Mesendoderm (in vitro differentiated cells): ENCODE results near the gene INPP5J.

Source experiments
- DNase-seq: peaks from one replicate; pipeline ENCODE4 v3.0.0; 2013
- H2AK5ac ChIP-seq: 2 replicates; pipeline ENCODE4 v1.6.1; 2013; ENCODE audit warnings: low read length, inconsistent platforms
- H2BK120ac ChIP-seq: 2 replicates; pipeline ENCODE4 v1.6.1; 2013; ENCODE audit warnings: low read depth, mild to moderate bottlenecking, low read length, moderate library complexity, mixed read lengths
- H2BK15ac ChIP-seq: replicated peaks from 2 replicates; pipeline ENCODE4 v1.6.1; 2013; ENCODE audit warnings: low read depth, mild to moderate bottlenecking, moderate library complexity
- H2BK5ac ChIP-seq: 2 replicates; pipeline ENCODE4 v1.6.1; 2013; ENCODE audit warnings: low read length, inconsistent platforms
- H3K18ac ChIP-seq: 2 replicates; pipeline ENCODE4 v1.6.1; 2013; ENCODE audit warnings: mild to moderate bottlenecking, low read length, mixed read lengths
- H3K23ac ChIP-seq: one replicate; pipeline ENCODE4 v1.6.1; 2013; ENCODE audit warnings: low read length
- H3K27ac ChIP-seq: 2 replicates; pipeline ENCODE4 v1.5.1; 2013; ENCODE audit warnings: low read depth, mild to moderate bottlenecking, inconsistent platforms, low read length, moderate library complexity
- H3K27me3 ChIP-seq: 2 replicates; pipeline ENCODE4 v1.6.1; 2013; ENCODE audit warnings: low read length, control low read depth, mild to moderate bottlenecking, inconsistent platforms; ENCODE audit not compliant: insufficient read depth, poor library complexity
- H3K36me3 ChIP-seq: 2 replicates; pipeline ENCODE4 v1.6.1; 2013; ENCODE audit warnings: low read length, inconsistent platforms; ENCODE audit not compliant: control insufficient read depth, insufficient read depth
- H3K4ac ChIP-seq: one replicate; pipeline ENCODE4 v1.6.1; 2013; ENCODE audit warnings: low read depth, mild to moderate bottlenecking, low read length, moderate library complexity
- H3K4me1 ChIP-seq: 2 replicates; pipeline ENCODE4 v1.6.1; 2013; ENCODE audit warnings: low read depth, low read length, inconsistent platforms; ENCODE audit not compliant: control insufficient read depth
- H3K4me2 ChIP-seq: 2 replicates; pipeline ENCODE4 v1.6.1; 2013; ENCODE audit warnings: low read length
- H3K4me3 ChIP-seq: 2 replicates; pipeline ENCODE4 v1.5.1; 2013; ENCODE audit warnings: mild to moderate bottlenecking, low read length
- H3K56ac ChIP-seq: one replicate; pipeline ENCODE4 v1.6.1; 2013; ENCODE audit warnings: low read length
- H3K79me1 ChIP-seq: 2 replicates; pipeline ENCODE4 v1.6.1; 2013; ENCODE audit warnings: low read length, inconsistent platforms
- H3K79me2 ChIP-seq: 2 replicates; pipeline ENCODE4 v1.6.1; 2013; ENCODE audit warnings: mild to moderate bottlenecking, low read length; ENCODE audit not compliant: control insufficient read depth, insufficient read depth
- H3K9ac ChIP-seq: 2 replicates; pipeline ENCODE4 v1.6.1; 2013; ENCODE audit warnings: low read length, inconsistent platforms
- H4K5ac ChIP-seq: one replicate; pipeline ENCODE4 v1.6.1; 2013; ENCODE audit warnings: low read length
- H4K8ac ChIP-seq: one replicate; pipeline ENCODE4 v1.6.1; 2013; ENCODE audit warnings: low read depth, mild to moderate bottlenecking, control low read depth, low read length, moderate library complexity
- WGBS: extraction: QIAGEN DNeasy Blood & Tissue Kit; methylation state at CpG from one replicate; pipeline ENCODE4 v1.1.7; 2013; ENCODE audit warnings: low lambda C conversion rate, missing lambda C conversion rate; ENCODE audit not compliant: insufficient coverage; ENCODE audit errors: extremely low coverage; 5-methylcytosine and 5-hydroxymethylcytosine counted together

INPP5J gene

GRCh38 chr22:31103111-31103510 is 19.7 kb upstream of the INPP5J start:
- H3K4ac ChIP-seq = no peak overlapping the region
- no peak overlapping the region for H3K4me2 ChIP-seq
- H3K27ac ChIP-seq = no peak overlapping the region
- no peak overlapping the region for H3K56ac ChIP-seq
- no peaks in the 10 kb centered on the region for H3K79me2 ChIP-seq
- no peak overlapping the region for H3K18ac ChIP-seq
- no peak overlapping the region for H2AK5ac ChIP-seq
- H3K9ac ChIP-seq = no peak overlapping the region
- DNase-seq = no peak
- H3K27me3 ChIP-seq = no peaks in the 10 kb centered on the region
- H3K4me1 ChIP-seq = peaks cover 4% of the 10 kb centered on the region
- no peak overlapping the region for H2BK15ac ChIP-seq
- no peak overlapping the region for H3K4me3 ChIP-seq
- no peak overlapping the region for H2BK120ac ChIP-seq
- H4K5ac ChIP-seq = no peak overlapping the region
- WGBS = no CpG with 5 or more reads among the region's 2 CpGs
- no peaks in the 10 kb centered on the region for H3K79me1 ChIP-seq
- no peaks in the 10 kb centered on the region for H3K36me3 ChIP-seq
- no peak overlapping the region for H4K8ac ChIP-seq
- no peak overlapping the region for H3K23ac ChIP-seq
- H2BK5ac ChIP-seq = no peak overlapping the region

- no peak overlapping the region for H3K27ac ChIP-seq
- H3K23ac ChIP-seq = no peak overlapping the region
- H3K79me2 ChIP-seq = no peaks in the 10 kb centered on the region
- no peak overlapping the region for H3K9ac ChIP-seq
- H3K56ac ChIP-seq = no peak overlapping the region
- H3K4ac ChIP-seq = no peak overlapping the region
- H3K79me1 ChIP-seq = no peaks in the 10 kb centered on the region
- H3K4me2 ChIP-seq = no peak overlapping the region
- no peak overlapping the region for H2BK5ac ChIP-seq
- H3K4me3 ChIP-seq = no peak overlapping the region
- H2AK5ac ChIP-seq = no peak overlapping the region
- peaks cover 2% of the 10 kb centered on the region for H3K4me1 ChIP-seq
- H4K5ac ChIP-seq = no peak overlapping the region
- no peak for DNase-seq
- no peak overlapping the region for H4K8ac ChIP-seq
- H2BK15ac ChIP-seq = no peak overlapping the region
- no peaks in the 10 kb centered on the region for H3K27me3 ChIP-seq
- WGBS = no CpG with 5 or more reads among the region's 33 CpGs
- H3K18ac ChIP-seq = no peak overlapping the region
- no peaks in the 10 kb centered on the region for H3K36me3 ChIP-seq
- H2BK120ac ChIP-seq = no peak overlapping the region
Measured at GRCh38 chr22:31103899-31104694, 18.7 kb upstream of the INPP5J start.

GRCh38 chr22:31104869-31105268 is 17.9 kb upstream of the INPP5J start:
- peak; percentile 89 for DNase-seq

GRCh38 chr22:31105282-31105929 is 17.4 kb upstream of the INPP5J start:
- Histone ChIP-seq H3K79me2 (no peaks in the 10 kb centered on the region), H2BK15ac (no peak overlapping the region), H3K4me1 (peaks cover 2% of the 10 kb centered on the region), H3K9ac (peak overlapping the region; percentile 22), H2AK5ac (no peak overlapping the region), H3K4me3 (no peak overlapping the region), H2BK5ac (no peak overlapping the region), H4K5ac (no peak overlapping the region), H3K79me1 (no peaks in the 10 kb centered on the region), H3K23ac (no peak overlapping the region), H3K56ac (peak overlapping the region; percentile 37), H3K27me3 (no peaks in the 10 kb centered on the region), H3K4me2 (no peak overlapping the region), H2BK120ac (no peak overlapping the region), H3K36me3 (no peaks in the 10 kb centered on the region), H3K27ac (no peak overlapping the region), H4K8ac (no peak overlapping the region), H3K4ac (no peak overlapping the region), H3K18ac (no peak overlapping the region)
- whole genome bisulfite sequencing = no CpG with 5 or more reads among the region's 11 CpGs
- DNase-seq = no peak

More at GRCh38 chr22:31104869-31105268, 17.9 kb upstream of the INPP5J start:
- Histone ChIP-seq H3K18ac (no peak overlapping the region), H3K9ac (peak overlapping the region; percentile 22), H3K27ac (no peak overlapping the region), H3K36me3 (no peaks in the 10 kb centered on the region), H4K5ac (no peak overlapping the region), H2BK5ac (no peak overlapping the region), H3K56ac (peak overlapping the region; percentile 37), H3K4me1 (peaks cover 2% of the 10 kb centered on the region), H3K23ac (no peak overlapping the region), H3K4me3 (no peak overlapping the region), H2AK5ac (no peak overlapping the region), H3K4ac (no peak overlapping the region), H3K27me3 (no peaks in the 10 kb centered on the region), H2BK15ac (no peak overlapping the region), H3K4me2 (no peak overlapping the region), H2BK120ac (no peak overlapping the region), H3K79me1 (no peaks in the 10 kb centered on the region), H3K79me2 (no peaks in the 10 kb centered on the region), H4K8ac (no peak overlapping the region)
- WGBS = no CpG with 5 or more reads among the region's 35 CpGs

DNA sequence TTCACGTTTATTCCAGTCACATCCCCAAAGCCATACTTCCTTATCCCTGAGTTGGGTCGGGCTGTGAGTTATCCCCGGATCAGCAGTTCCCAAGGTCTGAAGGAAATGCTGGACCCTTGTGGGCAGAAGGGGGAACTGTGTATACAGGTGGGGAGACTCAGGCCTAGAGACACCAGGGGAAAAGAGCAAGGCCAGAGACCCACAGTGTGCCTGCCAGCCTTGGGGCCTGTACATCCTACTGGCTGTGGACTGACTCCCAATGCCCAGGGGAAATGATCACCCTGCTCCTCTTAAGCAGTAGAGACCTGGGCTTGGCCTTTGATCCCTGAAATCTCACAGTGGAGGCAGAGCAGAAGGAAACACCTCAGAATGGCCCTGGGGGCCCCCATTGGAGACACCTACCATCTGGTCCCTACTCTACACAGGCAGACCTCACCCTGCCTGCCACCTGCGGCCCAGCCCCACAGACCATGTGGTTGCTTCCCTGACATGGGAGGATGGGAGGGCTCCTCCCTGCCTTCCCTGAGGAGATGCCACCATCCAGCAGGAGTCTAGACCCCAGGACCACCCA is 16.7 kb upstream of the INPP5J start:
- peak; percentile 39 for DNase-seq

More for the DNA sequence above, 16.7 kb upstream of the INPP5J start:
- no peak overlapping the region for H4K5ac ChIP-seq
- no peak overlapping the region for H3K56ac ChIP-seq
- no peak overlapping the region for H3K9ac ChIP-seq
- H3K4me2 ChIP-seq = no peak overlapping the region
- H2BK5ac ChIP-seq = no peak overlapping the region
- H2AK5ac ChIP-seq = no peak overlapping the region
- no peak overlapping the region for H4K8ac ChIP-seq
- no peaks in the 10 kb centered on the region for H3K79me2 ChIP-seq
- H3K23ac ChIP-seq = no peak overlapping the region
- peaks cover 2% of the 10 kb centered on the region for H3K4me1 ChIP-seq
- no peaks in the 10 kb centered on the region for H3K27me3 ChIP-seq
- H3K18ac ChIP-seq = no peak overlapping the region
- no peak overlapping the region for H3K4ac ChIP-seq
- no CpG with 5 or more reads among the region's 4 CpGs for WGBS
- H2BK15ac ChIP-seq = no peak overlapping the region
- no peak overlapping the region for H3K27ac ChIP-seq
- no peaks in the 10 kb centered on the region for H3K79me1 ChIP-seq
- no peak overlapping the region for H3K4me3 ChIP-seq
- no peaks in the 10 kb centered on the region for H3K36me3 ChIP-seq
- no peak overlapping the region for H2BK120ac ChIP-seq
